ENCODE measurements around the gene SMYD2.

Gene SMYD2

GRCh38 chr1:214303141-214303930 is 22.4 kb downstream of the SMYD2 start:
- no peak for DNase-seq (ENCODE audit: low spot score)

DNA sequence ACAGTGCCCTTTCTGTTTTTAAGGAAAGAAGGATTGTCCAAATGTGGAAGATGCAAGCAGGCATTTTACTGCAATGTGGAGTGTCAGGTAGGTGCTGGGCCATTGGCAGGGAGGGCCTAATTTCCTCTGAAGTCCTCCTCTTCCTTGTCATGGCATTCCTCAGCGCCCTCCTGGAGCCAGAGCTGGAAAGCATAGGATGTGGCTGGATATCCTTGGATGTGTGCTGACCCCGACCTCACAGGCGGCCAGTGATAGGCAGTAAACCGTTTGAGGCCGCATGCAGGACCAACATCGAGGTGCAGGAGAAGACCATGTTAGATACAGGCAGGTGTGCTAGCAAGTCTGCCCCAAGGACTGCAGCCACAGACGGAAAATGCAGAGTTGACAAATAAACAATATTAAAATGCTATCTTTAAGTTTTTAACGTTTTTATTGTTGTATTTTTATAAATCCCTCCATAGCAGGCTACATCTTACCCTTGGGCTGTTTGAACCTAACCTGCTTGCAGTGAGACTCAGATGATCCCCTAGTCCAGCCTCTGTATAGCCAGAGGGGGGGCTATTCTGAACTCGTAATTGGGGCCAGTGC is 24.3 kb downstream of the SMYD2 start:
- DNase-seq (ENCODE audit: low spot score), result no peak

DNA sequence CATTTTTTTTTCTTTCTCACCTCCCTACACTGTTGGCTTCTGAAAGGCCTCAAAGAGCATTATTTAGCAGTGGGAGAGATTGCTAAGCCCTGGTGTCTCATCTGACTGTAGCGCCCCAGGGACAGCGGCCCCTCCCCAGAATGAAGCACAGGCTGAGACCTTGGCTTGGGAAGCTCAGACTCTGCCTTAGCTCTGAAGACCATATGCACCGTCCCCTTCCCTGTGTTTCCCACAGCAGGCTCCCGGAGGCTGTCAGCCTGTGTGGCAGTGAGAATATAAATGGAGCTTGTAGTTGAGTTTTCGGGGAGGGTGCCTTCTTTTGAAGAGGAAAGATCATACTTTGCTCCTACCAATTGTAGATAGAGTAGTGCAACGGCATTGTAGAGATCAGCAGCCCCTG is 25.3 kb downstream of the SMYD2 start:
- no peak for DNase-seq (ENCODE audit: low spot score)

DNA sequence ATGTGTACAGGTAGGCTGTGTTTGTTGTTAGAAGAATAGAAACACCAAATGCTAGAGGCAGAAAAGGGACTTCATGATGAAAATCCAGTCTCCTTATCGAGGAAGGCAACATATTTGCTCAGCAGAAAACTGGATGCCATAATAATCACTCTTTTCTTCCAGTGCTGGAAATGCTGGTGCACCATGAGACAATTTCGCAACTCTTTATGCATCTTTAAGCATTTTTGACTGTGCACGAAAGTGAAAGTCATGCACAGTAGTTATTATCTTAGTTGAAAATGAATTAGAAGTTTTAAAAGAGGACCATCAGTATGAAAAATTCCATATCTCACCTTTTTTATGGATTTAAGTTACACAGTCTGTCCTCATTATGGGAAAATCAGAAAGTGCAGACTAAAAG is 29.1 kb downstream of the SMYD2 start:
- DNase-seq (ENCODE audit: low spot score), result no peak

DNA sequence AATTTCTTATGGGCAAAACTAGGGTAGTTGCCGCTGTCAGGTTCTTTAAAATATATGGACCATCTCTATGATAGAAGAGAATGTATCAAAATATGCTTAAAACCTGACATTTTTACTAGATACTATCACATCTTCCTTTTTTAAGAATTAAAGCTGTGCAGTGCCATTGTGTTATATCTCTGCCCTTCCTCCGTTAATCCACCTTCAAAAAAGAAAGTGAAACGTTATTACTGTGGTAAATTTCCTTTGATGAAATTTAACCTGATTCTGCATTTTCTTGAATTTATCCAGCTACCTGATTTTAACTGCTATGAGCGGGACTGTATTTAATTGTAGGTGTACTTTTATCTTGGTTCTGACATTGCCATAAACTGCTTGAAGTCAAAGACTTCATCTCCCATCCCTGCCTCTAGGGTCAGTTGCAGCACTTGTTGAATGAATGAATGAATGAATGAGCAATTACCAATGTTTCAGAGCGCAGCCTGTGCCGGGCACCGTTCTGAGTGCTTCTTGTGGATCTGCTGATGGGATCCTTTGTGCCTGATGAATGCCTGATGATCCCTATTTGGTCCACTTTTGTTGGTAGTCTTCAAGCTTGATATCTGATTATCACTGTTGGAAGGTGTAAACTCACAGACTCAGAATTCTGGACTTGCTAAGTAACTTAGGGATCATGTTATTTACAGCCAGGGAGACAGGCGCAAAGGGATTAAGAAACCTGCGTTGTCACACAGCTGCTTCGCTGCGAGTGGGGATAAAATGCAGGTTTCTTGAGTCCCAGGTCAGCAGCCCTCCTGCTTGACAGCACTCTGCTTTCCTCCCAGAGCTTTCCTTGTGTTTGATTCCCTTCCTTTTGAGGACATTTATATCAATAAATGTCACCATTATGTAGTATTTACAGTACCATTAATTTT is 30.1 kb downstream of the SMYD2 start:
- no peak for DNase-seq (ENCODE audit: low spot score)

DNA sequence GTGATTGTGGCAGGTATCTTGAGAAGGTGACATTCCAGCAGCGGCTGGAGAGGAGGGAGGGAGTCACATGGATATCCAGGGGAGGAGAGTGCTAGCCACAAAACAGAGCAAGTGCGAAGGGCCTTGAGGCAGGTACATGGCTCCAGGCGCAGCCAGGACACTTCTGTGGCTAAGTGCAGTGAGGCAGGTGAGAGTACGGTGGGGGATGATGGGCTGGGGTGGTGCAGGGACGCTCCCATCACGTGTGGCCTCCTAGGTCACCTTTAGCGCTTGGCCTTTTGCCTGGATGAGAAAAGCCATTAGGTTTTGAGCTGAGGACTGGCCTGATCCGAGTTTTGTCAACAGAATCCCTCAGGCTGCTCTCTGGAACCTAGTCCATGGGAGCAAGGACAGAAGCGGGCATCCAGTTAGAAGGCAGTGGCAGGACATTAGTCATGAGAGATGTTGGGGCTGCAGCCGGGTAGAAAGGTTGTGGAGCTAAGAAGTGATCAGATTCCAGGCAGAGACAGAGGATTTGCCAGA is 31.6 kb downstream of the SMYD2 start:
- DNase-seq (ENCODE audit: low spot score), result no peak

DNA sequence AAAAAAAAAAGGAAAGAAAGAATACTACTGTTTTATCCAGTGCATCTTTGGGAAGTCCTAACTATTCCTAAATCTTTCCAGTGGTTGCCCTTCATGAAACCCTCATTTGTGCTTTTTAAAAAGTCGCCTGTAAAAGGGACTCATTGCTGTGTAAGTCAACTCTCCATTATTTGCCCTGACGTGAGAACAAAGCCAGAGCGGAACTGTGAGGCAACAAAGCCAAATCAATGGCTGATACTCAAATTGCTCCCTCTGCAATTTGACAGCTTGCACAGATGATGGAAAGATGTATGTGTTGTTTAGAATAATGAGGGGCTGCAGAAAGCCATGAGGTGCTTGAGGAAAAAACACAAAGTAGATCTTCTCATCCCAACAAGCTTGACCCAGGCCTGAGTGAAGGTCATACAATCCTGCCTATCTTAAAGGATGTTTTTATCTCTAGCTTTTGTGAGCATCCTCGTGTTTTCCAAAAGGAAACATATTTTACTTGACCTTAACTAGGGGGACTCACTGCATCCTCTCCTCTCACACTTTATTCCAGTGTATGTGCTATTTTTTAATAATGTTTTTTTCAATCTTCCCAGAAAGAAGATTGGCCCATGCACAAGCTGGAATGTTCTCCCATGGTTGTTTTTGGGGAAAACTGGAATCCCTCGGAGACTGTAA is 33.4 kb downstream of the SMYD2 start:
- DNase-seq (ENCODE audit: low spot score), result no peak

DNA sequence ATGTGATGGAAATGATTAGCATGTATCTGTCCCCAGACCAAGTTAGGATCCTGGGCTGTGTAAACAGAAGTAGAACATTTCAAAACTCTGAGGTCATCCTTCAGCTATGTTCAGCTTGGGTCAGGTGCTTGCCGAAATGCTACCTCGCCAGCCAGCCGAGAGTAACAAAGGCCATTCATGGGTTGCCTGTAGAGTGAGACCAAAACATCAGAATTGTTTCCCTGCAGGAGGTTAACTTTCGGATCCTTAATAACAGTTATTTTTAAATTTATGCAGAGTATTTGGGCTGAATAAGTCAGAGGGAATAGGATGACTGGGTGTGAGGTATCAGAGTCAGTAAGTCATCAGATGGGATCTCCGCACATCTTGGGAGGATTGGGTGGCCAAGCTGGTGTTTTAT is 35.6 kb downstream of the SMYD2 start:
- no peak for DNase-seq (ENCODE audit: low spot score)

GRCh38 chr1:214317300-214317699 is 36.3 kb downstream of the SMYD2 start:
- no peak for DNase-seq (ENCODE audit: low spot score)

GRCh38 chr1:214317734-214318133 is 36.8 kb downstream of the SMYD2 start:
- DNase-seq (ENCODE audit: low spot score), result no peak

DNA sequence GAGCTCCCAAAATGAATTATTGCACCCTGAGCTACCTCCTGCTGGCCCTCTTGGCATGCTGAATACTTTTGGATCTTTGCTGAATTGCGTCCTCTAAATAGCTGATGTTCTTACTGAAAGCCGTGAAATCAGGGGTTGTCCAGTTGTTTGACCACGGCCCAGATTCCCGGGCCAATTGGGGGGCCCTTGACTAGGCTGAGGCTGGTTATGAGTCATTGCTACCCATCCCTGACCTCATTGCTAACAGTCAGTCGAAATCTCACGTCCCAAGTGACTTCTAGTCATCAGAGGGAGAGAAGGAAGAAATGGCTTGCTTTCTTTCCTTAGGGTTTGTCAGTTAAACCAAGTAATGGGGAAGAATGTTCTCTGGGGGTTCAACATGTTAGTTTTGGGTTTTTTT is 37.4 kb downstream of the SMYD2 start:
- no peak for DNase-seq (ENCODE audit: low spot score)

DNA sequence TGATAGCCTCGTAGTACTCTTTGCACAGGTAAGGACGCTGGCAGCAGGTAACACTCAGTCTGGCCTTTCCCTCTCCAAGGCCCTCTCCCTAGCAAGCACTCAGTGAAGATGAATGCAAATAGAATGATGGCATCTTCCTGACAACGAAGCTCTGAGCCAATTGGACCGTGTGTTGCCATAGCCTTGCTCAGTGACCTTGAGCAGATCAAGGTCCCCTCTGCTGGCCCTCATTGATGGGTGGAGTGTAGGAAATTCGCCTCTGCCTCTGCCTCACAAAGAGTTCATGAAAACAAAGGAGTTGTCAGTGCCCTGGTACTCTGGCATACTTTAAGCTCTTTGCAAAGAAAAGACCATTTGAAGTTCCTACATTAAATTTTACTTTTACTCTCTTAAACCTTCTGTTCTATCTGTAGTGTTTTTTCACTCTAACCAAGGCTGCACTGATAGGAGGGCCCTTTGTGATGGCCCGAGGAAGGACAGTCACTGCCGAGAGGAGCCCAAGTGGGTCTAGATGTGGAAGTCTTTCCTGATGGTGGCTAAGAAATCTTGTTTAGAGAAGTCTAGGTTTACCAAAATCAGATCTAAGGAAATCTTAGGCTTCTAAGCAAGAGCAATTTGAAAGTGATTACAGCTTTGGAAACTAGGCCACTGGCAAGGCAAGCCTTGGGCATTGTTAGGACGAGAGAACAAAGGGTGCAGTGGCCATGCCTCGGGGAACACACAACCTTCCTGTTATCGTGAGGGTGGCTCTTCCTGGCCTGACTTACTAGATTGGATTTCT is 38.2 kb downstream of the SMYD2 start:
- no peak for DNase-seq (ENCODE audit: low spot score)

GRCh38 chr1:214319938-214320337 is 39.0 kb downstream of the SMYD2 start:
- no peak for DNase-seq (ENCODE audit: low spot score)

DNA sequence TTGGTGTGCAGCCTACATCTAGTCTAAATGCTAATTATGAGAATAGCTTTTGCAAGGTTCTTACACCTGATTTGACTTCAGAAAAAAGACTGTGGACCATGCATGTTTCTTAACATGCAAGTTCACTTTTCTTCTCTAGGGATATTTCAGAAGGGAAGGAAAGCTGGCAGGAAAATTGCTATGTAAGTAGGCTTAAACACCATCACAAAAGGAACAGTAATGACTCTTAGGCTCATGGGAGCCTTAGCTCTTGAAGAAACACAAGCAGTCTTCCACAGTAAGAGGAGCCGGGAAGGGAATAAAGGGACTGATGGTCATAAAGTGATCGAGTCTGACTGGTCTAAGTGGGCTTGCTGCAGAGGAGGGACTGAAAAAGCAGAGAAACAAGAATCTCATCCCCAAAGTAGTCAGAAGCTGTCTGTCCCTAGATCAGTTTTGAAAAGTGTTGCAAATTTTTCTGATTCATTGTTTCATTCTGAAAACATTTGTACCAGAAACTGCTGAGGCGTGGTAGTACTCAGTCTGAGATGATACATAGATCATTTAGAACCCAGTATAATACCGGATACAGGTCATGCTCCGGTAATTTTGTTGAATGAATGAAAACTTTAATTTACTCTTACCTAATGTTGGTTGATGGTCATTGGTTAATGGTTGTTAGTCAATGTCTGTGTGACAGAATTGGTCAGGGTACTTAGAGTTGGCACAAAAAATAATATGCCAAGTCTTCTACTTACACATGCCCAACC is 40.9 kb downstream of the SMYD2 start:
- no peak for DNase-seq (ENCODE audit: low spot score)

GRCh38 chr1:214324896-214325800 is 44.2 kb downstream of the SMYD2 start:
- no peak for DNase-seq (ENCODE audit: low spot score)

- no peak for DNase-seq (ENCODE audit: low spot score)
These were observed 45.4 kb downstream of the SMYD2 start for GRCh38 chr1:214326406-214326805.

DNA sequence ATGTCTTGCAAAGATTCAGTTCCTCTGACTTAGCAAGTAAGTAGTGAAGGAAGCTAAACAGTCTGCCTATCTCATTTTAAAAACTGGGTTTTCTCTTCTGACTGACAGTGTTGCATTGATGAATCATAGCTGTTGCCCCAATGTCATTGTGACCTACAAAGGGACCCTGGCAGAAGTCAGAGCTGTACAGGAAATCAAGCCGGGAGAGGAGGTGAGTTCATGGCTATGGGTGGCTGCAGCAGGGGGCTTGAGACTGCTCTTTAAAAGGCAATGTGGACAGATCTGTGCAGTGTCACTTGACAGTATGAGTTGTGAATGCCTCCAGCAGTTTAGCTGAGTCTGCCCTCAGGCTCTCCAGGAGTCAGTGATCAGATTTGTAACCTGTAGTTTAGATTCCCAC is 46.6 kb downstream of the SMYD2 start:
- no peak for DNase-seq (ENCODE audit: low spot score)

- DNase-seq (ENCODE audit: low spot score), result peak; percentile 75
These were observed 48.0 kb downstream of the SMYD2 start for GRCh38 chr1:214328770-214329469.
